ENCODE results near the gene DUOX2. TPM values are rescaled to one million over a fixed set of nuclear protein-coding genes. Genes with fewer than 3 reads are reported as not detected.

Gene DUOX2
- total and polyA plus RNA-seq, 2 of the 8 experiments (the other 6 are each of a cell fraction or from before 2014, with no cell fraction given): 0.08 TPM; not detected in 1

DNA sequence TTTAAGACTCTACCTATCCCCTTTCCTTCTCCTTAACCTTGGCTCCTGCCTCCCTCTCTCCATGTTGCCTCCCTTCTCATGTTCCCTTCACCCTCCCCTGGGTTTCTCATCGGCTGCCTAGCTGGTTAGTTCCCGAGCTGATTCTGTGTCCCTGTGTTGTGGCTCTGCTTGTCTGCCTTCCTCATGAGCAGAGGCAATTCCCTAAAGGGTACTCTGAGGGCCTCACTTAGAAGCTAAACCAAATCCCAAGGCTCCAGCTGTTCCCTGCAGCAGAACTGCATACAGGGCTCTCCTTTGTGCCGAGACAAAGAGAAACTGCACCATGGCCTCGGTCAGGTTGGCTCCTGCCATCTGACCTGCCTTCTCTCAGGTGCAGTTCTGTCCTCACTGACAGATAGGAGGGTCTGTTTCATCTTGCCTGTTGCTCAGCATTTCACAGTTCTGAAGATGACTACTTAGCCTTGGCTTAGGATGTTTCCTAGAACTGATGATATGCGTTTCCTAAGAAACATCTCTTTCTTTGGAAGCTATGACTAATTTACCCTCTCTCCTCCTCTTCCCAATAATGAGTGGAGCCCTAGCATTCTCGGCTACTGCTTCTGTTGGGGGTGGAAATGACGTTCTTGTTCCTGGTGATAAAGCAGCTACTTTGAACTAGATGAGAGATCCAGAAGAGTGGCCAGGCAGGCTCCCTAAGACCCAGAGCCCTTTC, 42.9 kb upstream of the DUOX2 start:
- H3K23me2 ChIP-seq (ENCODE audit: low read depth, low read length): no peaks in the 10 kb centered on the region
- DNase-seq (ENCODE audit: low read depth in 1 of 2, low spot score in 2 of 2): no peak
- H2BK20ac ChIP-seq (ENCODE audit: low read length): no peak overlapping the region
- H3K36me3 ChIP-seq (ENCODE audit: control insufficient read depth in 2 of 4, insufficient read depth in 4 of 4, low read length in 3 of 4): no peaks in the 10 kb centered on the region
- no peak overlapping the region for H3K23ac ChIP-seq (ENCODE audit: insufficient read length)
- ChIA-PET CTCF (ENCODE audit: partially characterized antibody) (interaction anchor here (0.8 to 41.8 kb wide), 10 partner anchors 10 to 96 kb away, joined by 3 to 1117 read pairs (median 5); partner anchors contain the start of genes SHF and SLC28A2), POLR2A (ENCODE audit: partially characterized antibody) (interaction anchor here (0.9 to 1.4 kb wide), 3 partner anchors 10 kb away, joined by 3 to 5 read pairs (median 4); no protein-coding TSS in a partner anchor)
- peak overlapping the region; percentile 3; the same call in 1 of the 2 replicates for H4K8ac ChIP-seq (ENCODE audit: extremely low read depth, insufficient read depth, low read length)
- H3K4ac ChIP-seq (replicated peaks; ENCODE audit: insufficient read length, low read depth, low read length): no peak overlapping the region
- H2AFZ ChIP-seq (ENCODE audit: low read length): no peak overlapping the region
- no peak overlapping the region for H3K14ac ChIP-seq (ENCODE audit: insufficient read length)
- no peak overlapping the region for H2BK120ac ChIP-seq (replicated peaks; ENCODE audit: low read depth, low read length)
- no peaks in the 10 kb centered on the region for H4K20me1 ChIP-seq (replicated peaks in 1 of 2; ENCODE audit: control insufficient read depth in 1 of 2, insufficient read depth in 2 of 2, low read length in 2 of 2)
- no peaks in the 10 kb centered on the region for H3K79me2 ChIP-seq (ENCODE audit: control insufficient read depth in 1 of 2, insufficient read depth in 2 of 2, low read length in 2 of 2)
- no peak overlapping the region for H2BK5ac ChIP-seq (ENCODE audit: low read depth, low read length)
- no peak overlapping the region for H3K9ac ChIP-seq (replicated peaks in 1 of 4; ENCODE audit: extremely low read depth in 1 of 4, low read depth in 3 of 4, low read length in 3 of 4)
- H4K91ac ChIP-seq (replicated peaks; ENCODE audit: insufficient read length, low read length): no peak overlapping the region
- H2BK15ac ChIP-seq (ENCODE audit: low read length): no peak overlapping the region
- no peak for TF ChIP-seq CBX5 (IDR thresholded peaks at IDR 0.05; ENCODE audit: low read depth, low read length)
- no peak overlapping the region for H2AK5ac ChIP-seq (ENCODE audit: low read depth, low read length)
- H3K4me2 ChIP-seq (ENCODE audit: insufficient read depth in 1 of 2, low read depth in 2 of 2, low read length in 2 of 2): no peak overlapping the region
- WGBS, 2 experiments (ENCODE audit: extremely low coverage in 1 of 2, insufficient coverage in 1 of 2, insufficient read length in 1 of 2, insufficient replicate concordance in 2 of 2, low coverage in 1 of 2, low lambda C conversion rate in 2 of 2, missing lambda C conversion rate in 1 of 2): 84% methylated on average over 7 of the region's 7 CpGs; no CpG with 5 or more reads in 1 of the 2 experiments
- no peak overlapping the region for H3K27ac ChIP-seq (ENCODE audit: low read depth, low read length)
- no peak for FAIRE-seq
- no peak overlapping the region for H3K4me3 ChIP-seq (ENCODE audit: extremely low read depth in 1 of 4, insufficient read depth in 2 of 4, low read depth in 3 of 4, low read length in 4 of 4)
- H3K18ac ChIP-seq (ENCODE audit: extremely low read depth, low read length): no peak overlapping the region
- no peak overlapping the region for H2BK12ac ChIP-seq (ENCODE audit: low read depth, low read length)
- H3K4me1 ChIP-seq (replicated peaks in 1 of 4; ENCODE audit: control insufficient read depth in 3 of 4, insufficient read depth in 4 of 4, low read length in 3 of 4): no peaks in the 10 kb centered on the region
- no peaks in the 10 kb centered on the region for H3K9me3 ChIP-seq (ENCODE audit: insufficient read depth in 2 of 2, low read depth in 1 of 2, low read length in 1 of 2)
- peaks cover 0 to 2% (median 0%) of the 10 kb centered on the region in 4 experiments; a peak in 3 of 7 replicates for H3K27me3 ChIP-seq (replicated peaks in 1 of 4; ENCODE audit: control insufficient read depth in 3 of 4, extremely low read depth in 1 of 4, insufficient read depth in 3 of 4, low read length in 3 of 4)
- no peak overlapping the region for H4K5ac ChIP-seq (ENCODE audit: insufficient read length, low read depth, low read length)
- H3K56ac ChIP-seq (replicated peaks; ENCODE audit: insufficient read length, low read depth, low read length): no peak overlapping the region
- no peaks in the 10 kb centered on the region for H3K79me1 ChIP-seq (ENCODE audit: low read depth, low read length)
